A673 (cell line): Measurements from ENCODE around the gene PLXND1.

Experiments used
- CTCF ChIP-seq: fragments of 300-800, 200-600 bp; sonication (generic); conservative IDR thresholded peaks from 2 replicates; pipeline ENCODE4 v1.5.1; 2017; ENCODE audit warnings: low read depth, mild to moderate bottlenecking, antibody characterized with exemption, low read length, moderate library complexity, mixed read lengths
- EZH2 ChIP-seq: fragments of 200-600 bp; sonication (generic); IDR thresholded peaks from 2 replicates; pipeline ENCODE4 v1.6.1; 2017; ENCODE audit warnings: borderline replicate concordance, low read depth, mild to moderate bottlenecking, mixed read lengths, antibody characterized with exemption, low read length; ENCODE audit not compliant: poor library complexity, severe bottlenecking

- TF ChIP-seq CTCF (no peak), EZH2 (no peak)
Observed at GRCh38 chr3:129556358-129556695, 50.1 kb downstream of the PLXND1 start.
